NCI-H526 (cell line): ENCODE data around the gene CLEC3B.
A peak's percentile ranks its signal among the peaks of the same experiment; 100 is the strongest.
"Not testable (repeated sequence)": the region's sequence is repeated elsewhere in the genome, so short reads cannot be mapped to it uniquely, and the experiment has no call there.

Experiments
- DNase-seq, 2 experiments: peaks; one replicate each; lab custom pipeline; 2025; lab: John Stamatoyannopoulos, UW

CLEC3B gene

GRCh38 chr3:45035441-45036301, 9.6 kb downstream of the CLEC3B start:
- DNase-seq: peak in 1 of 2 experiments; percentile 74

DNA sequence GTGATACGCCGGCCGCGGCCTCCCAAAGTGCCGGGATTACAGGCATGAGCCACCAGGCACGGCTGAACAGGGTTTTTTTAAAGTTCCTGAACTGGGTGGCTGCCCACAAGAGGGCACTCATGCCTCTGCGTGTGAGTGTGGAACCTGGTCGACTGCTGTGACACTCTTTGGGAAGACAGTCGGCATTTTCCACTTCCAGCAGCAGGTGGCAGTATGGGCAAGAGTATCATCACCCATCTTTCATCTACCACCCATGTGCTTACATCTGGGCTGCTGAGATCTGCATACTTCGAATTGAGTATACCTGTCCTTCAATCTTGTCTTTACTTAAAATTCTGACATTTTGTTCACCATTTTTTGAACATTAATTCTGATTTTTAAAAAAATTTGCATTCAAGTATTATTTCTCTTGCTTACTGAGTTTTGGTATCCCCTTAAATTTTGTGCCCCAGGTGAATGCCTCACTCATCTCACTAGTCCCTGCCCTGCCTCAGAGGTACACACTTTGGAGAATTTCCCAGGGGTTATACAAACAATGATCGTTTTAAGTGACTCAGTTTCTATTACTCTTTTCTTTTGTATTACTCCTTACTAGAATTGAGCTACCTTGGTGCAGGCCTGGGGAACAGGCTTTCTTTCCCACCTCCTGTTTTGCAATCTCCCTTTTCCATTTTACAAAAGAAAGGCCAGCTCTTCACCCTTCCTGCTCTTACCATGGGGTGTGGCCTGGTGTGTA, 11.8 kb downstream of the CLEC3B start:
- peak; percentile 85 to 97 for DNase-seq

- no peak for DNase-seq
Measured at GRCh38 chr3:45041666-45042065, 15.6 kb downstream of the CLEC3B start.

DNA sequence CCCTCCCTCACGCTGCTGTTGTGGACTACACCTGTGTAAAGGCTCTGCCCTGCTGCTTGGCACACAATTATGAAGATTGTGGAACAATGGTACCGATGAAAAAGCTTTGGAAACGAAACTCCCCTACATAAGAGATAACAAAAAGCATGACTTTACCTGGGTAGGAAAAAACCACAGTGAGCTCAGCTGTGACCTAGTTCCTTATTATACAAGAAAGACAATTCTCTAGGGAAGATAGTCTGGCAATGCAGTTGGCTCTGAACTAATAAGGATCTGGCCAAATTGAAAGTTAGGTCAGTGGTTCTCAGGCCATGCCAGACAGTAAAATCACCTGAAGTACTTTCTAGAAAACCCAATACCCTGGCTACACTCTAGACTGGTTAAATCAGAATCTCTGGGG, 16.1 kb downstream of the CLEC3B start:
- no peak for DNase-seq

DNA sequence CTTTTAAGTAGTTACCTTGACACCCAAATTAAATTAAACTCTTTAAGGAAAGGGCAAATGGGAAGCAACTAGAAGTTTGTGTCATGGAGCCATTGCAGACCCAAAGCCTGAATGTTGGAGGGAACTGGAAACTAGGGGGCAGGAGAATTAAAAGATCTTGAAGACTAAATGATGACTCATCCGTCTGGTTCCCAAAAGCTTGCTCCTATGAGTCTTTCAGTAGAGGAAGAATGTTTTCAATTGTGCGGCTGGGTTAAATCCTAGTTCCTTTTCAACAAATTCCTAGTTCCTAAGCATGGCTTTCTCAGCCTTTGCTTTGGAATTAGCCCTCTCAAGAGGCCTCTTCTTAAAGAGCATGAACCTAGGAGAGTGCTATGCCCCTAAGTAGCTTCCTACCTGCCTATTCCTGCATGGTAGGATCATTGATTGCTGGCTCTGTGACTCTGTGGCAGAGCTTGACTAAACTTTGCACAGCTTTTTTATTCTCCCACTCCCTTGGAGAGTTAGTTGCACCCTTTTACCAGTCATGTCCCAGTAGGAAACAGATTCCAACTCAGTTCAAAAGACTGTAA, 17.7 kb downstream of the CLEC3B start:
- no peak for DNase-seq

GRCh38 chr3:45048244-45048643, 22.1 kb downstream of the CLEC3B start:
- DNase-seq: no peak

DNA sequence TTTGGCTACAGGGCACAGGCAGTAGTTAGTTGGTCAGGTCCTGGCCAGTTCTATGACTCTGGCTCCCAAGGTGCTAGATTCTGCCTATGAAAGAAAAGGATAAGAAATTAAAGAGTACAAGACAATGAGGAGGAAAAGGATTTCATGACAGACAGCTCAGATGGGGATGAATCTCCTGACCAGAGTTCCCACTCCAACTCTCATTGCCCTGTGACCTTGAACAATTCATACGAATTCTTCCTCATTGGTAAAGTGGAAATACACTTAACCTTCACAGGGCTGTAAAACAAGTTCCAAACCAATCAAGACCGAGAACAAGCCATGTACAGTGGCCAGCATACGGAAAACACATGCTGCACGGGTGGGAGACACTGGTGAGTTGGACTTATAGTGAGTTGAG, 23.7 kb downstream of the CLEC3B start:
- DNase-seq: no peak

GRCh38 chr3:45051685-45052084, 25.6 kb downstream of the CLEC3B start:
- no peak for DNase-seq

DNA sequence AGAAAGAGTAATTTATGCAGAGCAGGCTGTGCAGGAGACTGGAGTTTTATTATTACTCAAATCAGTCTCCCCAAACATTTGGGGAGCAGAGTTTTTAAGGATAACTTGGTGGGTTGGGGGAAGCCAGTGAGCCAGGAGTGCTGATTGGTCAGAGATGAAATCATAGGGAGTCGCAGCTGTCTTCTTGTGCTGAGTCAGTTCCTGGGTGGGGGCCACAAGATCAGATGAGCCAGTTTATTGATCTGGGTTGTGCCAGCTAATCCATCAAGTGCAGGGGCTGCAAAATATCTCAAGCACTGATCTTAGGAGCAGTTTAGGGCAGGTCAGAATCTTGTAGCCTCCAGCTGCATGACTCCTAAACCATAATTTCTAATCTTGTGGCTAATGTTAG, 27.7 kb downstream of the CLEC3B start:
- DNase-seq: not testable (repeated sequence)

- no peak for DNase-seq
Measured at GRCh38 chr3:45054196-45054857, 28.2 kb downstream of the CLEC3B start.

DNA sequence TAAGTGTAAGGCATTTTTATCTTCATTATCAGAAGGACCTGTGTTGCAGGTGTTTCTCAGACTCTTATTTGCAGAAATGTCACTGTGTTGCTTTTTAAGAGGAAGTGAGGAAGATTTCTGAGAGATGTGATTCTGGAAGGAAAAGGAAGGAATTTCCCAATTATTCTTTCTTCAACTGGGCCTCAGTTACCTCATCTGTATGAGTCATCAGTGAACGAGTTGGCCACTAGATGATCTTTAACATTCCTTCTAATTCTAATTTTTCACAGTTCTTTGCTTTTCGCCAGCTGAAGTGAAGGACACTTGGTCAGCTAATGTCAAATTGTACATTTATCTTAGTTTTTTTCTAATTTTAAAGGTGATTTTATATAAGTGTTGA, 28.9 kb downstream of the CLEC3B start:
- no peak for DNase-seq

GRCh38 chr3:45055411-45056143, 29.5 kb downstream of the CLEC3B start:
- DNase-seq: peak in 1 of 2 experiments; percentile 18

DNA sequence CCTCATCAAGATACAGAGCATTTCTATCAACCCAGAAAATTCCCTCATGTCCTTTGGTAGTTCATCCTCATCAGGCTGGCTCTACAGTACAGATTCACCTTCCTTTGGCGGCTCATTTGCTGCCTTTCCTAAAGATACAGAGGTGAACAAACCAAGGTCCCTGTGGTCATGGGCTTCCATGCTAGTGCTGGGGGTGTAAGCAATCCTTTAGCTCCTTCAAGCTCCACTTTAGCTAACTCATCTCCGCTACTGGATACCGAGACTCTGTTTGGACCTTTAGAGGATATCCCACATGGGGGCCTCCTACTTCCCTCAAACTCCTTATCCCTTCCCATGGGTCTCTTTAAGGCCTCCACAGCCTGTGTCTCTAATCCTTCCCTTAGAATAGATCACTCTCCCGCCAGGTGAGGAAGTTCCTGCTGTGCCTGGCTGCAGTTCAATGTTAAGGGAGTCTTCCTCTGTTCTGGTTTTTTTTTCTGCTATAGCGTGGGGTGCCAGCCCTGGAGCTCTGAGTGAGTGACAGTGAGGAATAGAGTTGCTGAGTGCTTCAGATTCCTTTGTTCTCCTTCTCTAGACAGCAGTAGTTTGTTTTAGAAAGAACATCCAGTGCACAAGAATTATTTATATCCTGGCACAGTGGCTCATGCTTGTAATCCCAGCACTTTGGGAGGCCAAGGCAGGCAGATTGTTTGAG, 30.7 kb downstream of the CLEC3B start:
- DNase-seq: no peak

GRCh38 chr3:45057557-45057956, 31.5 kb downstream of the CLEC3B start:
- DNase-seq: no peak

- DNase-seq: no peak
Measured at GRCh38 chr3:45059132-45059531, 33.0 kb downstream of the CLEC3B start.

GRCh38 chr3:45060165-45060892, 34.2 kb downstream of the CLEC3B start:
- no peak for DNase-seq

DNA sequence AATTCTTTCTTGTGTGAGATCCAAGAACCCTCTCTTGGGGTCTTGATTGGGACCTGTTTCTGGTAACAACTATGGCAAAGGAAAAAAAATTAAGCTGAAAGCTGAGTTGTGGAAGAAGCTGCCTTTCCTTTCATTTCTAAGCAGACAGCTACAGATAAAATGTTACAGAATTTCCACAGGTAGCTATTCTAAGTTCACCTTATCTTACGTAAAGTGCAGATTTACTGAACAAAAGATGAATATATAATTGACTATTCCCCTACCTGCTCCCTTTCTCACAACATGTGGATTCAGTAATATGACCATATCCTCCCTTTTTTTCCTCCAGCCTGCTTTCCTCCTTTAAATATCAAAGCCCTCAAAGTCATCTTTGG, 36.6 kb downstream of the CLEC3B start:
- DNase-seq: no peak

- DNase-seq: no peak
Measured at GRCh38 chr3:45064512-45065372, 38.6 kb downstream of the CLEC3B start.

GRCh38 chr3:45065373-45065720, 39.2 kb downstream of the CLEC3B start:
- no peak for DNase-seq
